Activated naive CD4-positive, alpha-beta T cell treated with anti-CD3 and anti-CD28 coated beads, Interleukin-2, amount 50 U/mL, for 72 hours (primary cell): Measurements from ENCODE around the gene OR2AG2. TPM values are rescaled to one million over a fixed set of nuclear protein-coding genes. Genes with fewer than 3 reads are reported as not detected.

Experiments
- ATAC-seq, 2 donors: fragments of 150-1000 bp; cut with Tn5 transposase; 2 replicates each; pipeline ENCODE4 v1.10.0; 2021; ENCODE audit warnings: mild to moderate bottlenecking in 2 of 2, moderate library complexity in 2 of 2
- DNase-seq, 2 donors: peaks; one replicate each; pipeline ENCODE4 v3.0.0; 2021 to 2022; ENCODE audit warnings: low spot score in 2 of 2
- H3K27ac Mint-ChIP-seq, 2 donors: one replicate each; pipeline ENCODE4 v1.8.0; 2022; ENCODE audit warnings: mild to moderate bottlenecking in 2 of 2, mixed read lengths in 2 of 2
- H3K36me3 Mint-ChIP-seq, 2 donors: one replicate each; pipeline ENCODE4 v1.8.0; 2022; ENCODE audit warnings: mixed read lengths in 2 of 2
- H3K9me3 Mint-ChIP-seq, 2 donors: one replicate each; pipeline ENCODE4 v1.8.0; 2022; ENCODE audit warnings: mixed read lengths in 2 of 2
- total RNA-seq, 2 donors: library from RNA; stranded (reverse); gene quantifications; one replicate each; pipeline ENCODE4 v1.2.3, GENCODE V29; 2022

The OR2AG2 gene
- total RNA-seq, 2 donors from 2014 or later = not detected

- ATAC-seq (no peak), DNase-seq (no peak)
- Mint-ChIP-seq H3K36me3 (peaks cover 65 to 92% of the 10 kb centered on the region in 2 donors), H3K27ac (no peak overlapping the region), H3K9me3 (peaks cover 43 to 64% of the 10 kb centered on the region in 2 donors)
Observed at GRCh38 chr11:6719576-6719975, 52.2 kb downstream of the OR2AG2 start.

- ATAC-seq (no peak), DNase-seq (no peak)
- peaks cover 33 to 52% of the 10 kb centered on the region in 2 donors for H3K9me3 Mint-ChIP-seq
- no peak overlapping the region for H3K27ac Mint-ChIP-seq
- peaks cover 57 to 76% of the 10 kb centered on the region in 2 donors for H3K36me3 Mint-ChIP-seq
Observed at GRCh38 chr11:6717426-6717825, 54.4 kb downstream of the OR2AG2 start.

Other genes with a start within 250 kb of the OR2AG2 start
- gene RRP8, start 168.4 kb downstream of the OR2AG2 start, total RNA-seq = 10 to 100 TPM; 24.9 to 38.3 TPM
- gene ILK, start 168.2 kb downstream of the OR2AG2 start, total RNA-seq = 10 to 100 TPM; 72.1 to 99.7 TPM
- gene TAF10, start 159.8 kb downstream of the OR2AG2 start, total RNA-seq = 100 to 1,000 TPM in 1 of 2 donors, 10 to 100 TPM in 1; 95.3 to 166 TPM
- gene TPP1, start 152.6 kb downstream of the OR2AG2 start, total RNA-seq = 10 to 100 TPM; 54.7 to 67.4 TPM
- gene DCHS1, start 116.2 kb downstream of the OR2AG2 start, total RNA-seq = 1 to 10 TPM in 1 of 2 donors, under 1 TPM in 1; 0.82 to 2.1 TPM
- 100 to 1,000 TPM in 1 of 2 donors, 10 to 100 TPM in 1; 92.4 to 104 TPM for gene MRPL17, start 88.6 kb downstream of the OR2AG2 start, total RNA-seq
- gene OR2AG1, start 11.0 kb upstream of the OR2AG2 start, total RNA-seq = not detected
- under 1 TPM; 0.09 to 0.10 TPM for gene OR6A2, start 27.7 kb upstream of the OR2AG2 start, total RNA-seq
- not detected for gene OR10A5, start 73.7 kb upstream of the OR2AG2 start, total RNA-seq
- under 1 TPM in 1 of 2 donors, not detected in 1; 0.10 TPM for gene OR10A2, start 91.1 kb upstream of the OR2AG2 start, total RNA-seq
- not detected for gene OR10A4, start 104.6 kb upstream of the OR2AG2 start, total RNA-seq
- gene OR2D2, start 120.5 kb upstream of the OR2AG2 start, total RNA-seq = under 1 TPM in 1 of 2 donors, not detected in 1; 0.37 TPM
- gene OR2D3, start 149.0 kb upstream of the OR2AG2 start, total RNA-seq = not detected
- 1 to 10 TPM; 1.5 to 1.8 TPM for gene ZNF215, start 154.4 kb upstream of the OR2AG2 start, total RNA-seq
- not detected for gene ZNF214, start 248.4 kb upstream of the OR2AG2 start, total RNA-seq
- under 1 TPM; 0.07 to 0.21 TPM for gene NLRP14, start 248.5 kb upstream of the OR2AG2 start, total RNA-seq